ENCODE data around the gene WDR76.

The WDR76 gene

GRCh38 chr15:43913026-43913780, 86.4 kb downstream of the WDR76 start:
- TF ChIP-seq EZH2phosphoT487 (IDR thresholded peaks at IDR 0.05; ENCODE audit: borderline replicate concordance) (no peak), CTCF (conservative IDR thresholded peaks at IDR 0.05; ENCODE audit: low read length) (no peak)
- Histone ChIP-seq H2AFZ (ENCODE audit: low read length) (no peak overlapping the region), H3K4me2 (ENCODE audit: low read depth, low read length, poor library complexity, severe bottlenecking) (no peak overlapping the region), H3K9me2 (replicated peaks; ENCODE audit: low read depth, low read length) (no peaks in the 10 kb centered on the region), H3K4me1 (ENCODE audit: insufficient read depth, low read length, poor library complexity, severe bottlenecking) (no peaks in the 10 kb centered on the region), H4K20me1 (ENCODE audit: insufficient read depth, low read length, poor library complexity, severe bottlenecking) (no peaks in the 10 kb centered on the region), H3F3A (ENCODE audit: low read depth) (no peaks in the 10 kb centered on the region), H3K9me3 (ENCODE audit: insufficient read depth, low read depth, low read length) (no peaks in the 10 kb centered on the region), H3K27me3 (ENCODE audit: insufficient read depth, low read length, poor library complexity, severe bottlenecking) (no peaks in the 10 kb centered on the region), H3K4me3 (ENCODE audit: low read length, poor library complexity, severe bottlenecking) (no peak overlapping the region), H3K79me2 (ENCODE audit: insufficient read depth, low read length) (no peaks in the 10 kb centered on the region), H3K9ac (ENCODE audit: low read depth, low read length, poor library complexity, severe bottlenecking) (no peak overlapping the region), H3K36me3 (ENCODE audit: insufficient read depth, low read length) (no peaks in the 10 kb centered on the region)

- H3K27me3 ChIP-seq (ENCODE audit: insufficient read depth, low read length, poor library complexity, severe bottlenecking): no peaks in the 10 kb centered on the region
- H3K9me2 ChIP-seq (replicated peaks; ENCODE audit: low read depth, low read length): no peaks in the 10 kb centered on the region
- H3K4me1 ChIP-seq (ENCODE audit: insufficient read depth, low read length, poor library complexity, severe bottlenecking): no peaks in the 10 kb centered on the region
- H3K79me2 ChIP-seq (ENCODE audit: insufficient read depth, low read length): no peaks in the 10 kb centered on the region
- no peak overlapping the region for H2AFZ ChIP-seq (ENCODE audit: low read length)
- H3K4me2 ChIP-seq (ENCODE audit: low read depth, low read length, poor library complexity, severe bottlenecking): no peak overlapping the region
- no peaks in the 10 kb centered on the region for H3K36me3 ChIP-seq (ENCODE audit: insufficient read depth, low read length)
- no peaks in the 10 kb centered on the region for H4K20me1 ChIP-seq (ENCODE audit: insufficient read depth, low read length, poor library complexity, severe bottlenecking)
- no peak overlapping the region for H3K9ac ChIP-seq (ENCODE audit: low read depth, low read length, poor library complexity, severe bottlenecking)
- TF ChIP-seq EZH2phosphoT487 (IDR thresholded peaks at IDR 0.05; ENCODE audit: borderline replicate concordance): no peak
- TF ChIP-seq CTCF (conservative IDR thresholded peaks at IDR 0.05; ENCODE audit: low read length): no peak
- H3K9me3 ChIP-seq (ENCODE audit: insufficient read depth, low read depth, low read length): no peaks in the 10 kb centered on the region
- H3F3A ChIP-seq (ENCODE audit: low read depth): no peaks in the 10 kb centered on the region
- no peak overlapping the region for H3K4me3 ChIP-seq (ENCODE audit: low read length, poor library complexity, severe bottlenecking)
Measured at GRCh38 chr15:43913941-43914340, 87.1 kb downstream of the WDR76 start.

GRCh38 chr15:43915631-43916325, 89.0 kb downstream of the WDR76 start:
- Histone ChIP-seq H3K36me3 (ENCODE audit: insufficient read depth, low read length) (no peaks in the 10 kb centered on the region), H3K4me3 (ENCODE audit: low read length, poor library complexity, severe bottlenecking) (no peak overlapping the region), H3K9me3 (ENCODE audit: insufficient read depth, low read depth, low read length) (no peaks in the 10 kb centered on the region), H2AFZ (ENCODE audit: low read length) (no peak overlapping the region), H3K4me1 (ENCODE audit: insufficient read depth, low read length, poor library complexity, severe bottlenecking) (no peaks in the 10 kb centered on the region), H3K4me2 (ENCODE audit: low read depth, low read length, poor library complexity, severe bottlenecking) (no peak overlapping the region), H3F3A (ENCODE audit: low read depth) (no peaks in the 10 kb centered on the region), H3K79me2 (ENCODE audit: insufficient read depth, low read length) (no peaks in the 10 kb centered on the region), H4K20me1 (ENCODE audit: insufficient read depth, low read length, poor library complexity, severe bottlenecking) (no peaks in the 10 kb centered on the region), H3K9me2 (replicated peaks; ENCODE audit: low read depth, low read length) (no peaks in the 10 kb centered on the region), H3K9ac (ENCODE audit: low read depth, low read length, poor library complexity, severe bottlenecking) (no peak overlapping the region), H3K27me3 (ENCODE audit: insufficient read depth, low read length, poor library complexity, severe bottlenecking) (no peaks in the 10 kb centered on the region)
- no peak for TF ChIP-seq CTCF (conservative IDR thresholded peaks at IDR 0.05; ENCODE audit: low read length)
- no peak for TF ChIP-seq EZH2phosphoT487 (IDR thresholded peaks at IDR 0.05; ENCODE audit: borderline replicate concordance)
